Activated CD4-positive, alpha-beta T cell treated with anti-CD3 and anti-CD28 coated beads for 48 hours (primary cell): ENCODE data around the gene GPA33.

ENCODE experiments used
- DNase-seq: peaks from one replicate; pipeline ENCODE4 v3.0.0-alpha.2; 2020

Gene GPA33

GRCh38 chr1:167090314-167090942, at the start of gene GPA33:
GPA33 (minus strand) TSS chr1:167090377; CDS start chr1:167090287, 90 bp downstream.
- no peak for DNase-seq

- DNase-seq = no peak
Observed at GRCh38 chr1:167138703-167139102, 48.5 kb upstream of the GPA33 start.

GRCh38 chr1:167137793-167138510, 47.8 kb upstream of the GPA33 start:
- no peak for DNase-seq

GRCh38 chr1:167137332-167137781, 47.2 kb upstream of the GPA33 start:
- no peak for DNase-seq

GRCh38 chr1:167136806-167137205, 46.6 kb upstream of the GPA33 start:
- no peak for DNase-seq

- DNase-seq = no peak
Observed at GRCh38 chr1:167136191-167136614, 46.0 kb upstream of the GPA33 start.

- DNase-seq = no peak
Observed at GRCh38 chr1:167135281-167135840, 45.2 kb upstream of the GPA33 start.

- no peak for DNase-seq
Observed at GRCh38 chr1:167132301-167133010, 42.3 kb upstream of the GPA33 start.

- DNase-seq = no peak
Observed at GRCh38 chr1:167130829-167131510, 40.8 kb upstream of the GPA33 start.

GRCh38 chr1:167128261-167129227, 38.4 kb upstream of the GPA33 start:
- no peak for DNase-seq

- DNase-seq = no peak
Observed at GRCh38 chr1:167127661-167128060, 37.5 kb upstream of the GPA33 start.

GRCh38 chr1:167127236-167127635, 37.1 kb upstream of the GPA33 start:
- DNase-seq = no peak

- no peak for DNase-seq
Observed at GRCh38 chr1:167126811-167127210, 36.6 kb upstream of the GPA33 start.

GRCh38 chr1:167126317-167126716, 36.1 kb upstream of the GPA33 start:
- DNase-seq = no peak

GRCh38 chr1:167122568-167122967, 32.4 kb upstream of the GPA33 start:
- DNase-seq = no peak

GRCh38 chr1:167122121-167122480, 31.9 kb upstream of the GPA33 start:
- DNase-seq = no peak

- DNase-seq = peak; percentile 40
Observed at GRCh38 chr1:167121375-167122120, 31.4 kb upstream of the GPA33 start.

- DNase-seq = peak; percentile 28
Observed at GRCh38 chr1:167120899-167121298, 30.7 kb upstream of the GPA33 start.

- DNase-seq = no peak
Observed at GRCh38 chr1:167119696-167120095, 29.5 kb upstream of the GPA33 start.

- no peak for DNase-seq
Observed at GRCh38 chr1:167118188-167118587, 28.0 kb upstream of the GPA33 start.

GRCh38 chr1:167117225-167117624, 27.0 kb upstream of the GPA33 start:
- no peak for DNase-seq
